Aorta (tissue), 5 donors: ENCODE data around the gene RBM4B. TPM values are rescaled to one million over a fixed set of nuclear protein-coding genes. Genes with fewer than 3 reads are reported as not detected.

Experiments
- ATAC-seq: fragments of 200-7000 bp; cut with Tn5 transposase; one replicate; pipeline ENCODE4 v1.9.1; 2022; ENCODE audit warnings: moderate library complexity; ENCODE audit not compliant: low FRiP score
- DNase-seq, 2 donors: peaks; one replicate each; pipeline ENCODE4 v3.0.0-alpha.2; 2020
- H3K27ac ChIP-seq, 2 donors: one replicate each; pipeline ENCODE4 v1.5.1; 2013; ENCODE audit warnings: low read length in 2 of 2, mild to moderate bottlenecking in 2 of 2, moderate library complexity in 2 of 2, control low read depth in 1 of 2, inconsistent platforms in 1 of 2, low read depth in 1 of 2
- H3K27me3 ChIP-seq, 2 donors: one replicate each; pipeline ENCODE4 v1.6.1; 2013; ENCODE audit warnings: control low read depth in 1 of 2, low read length in 1 of 2, mild to moderate bottlenecking in 1 of 2, moderate library complexity in 1 of 2; ENCODE audit not compliant: insufficient read depth in 2 of 2, control insufficient read depth in 1 of 2
- H3K36me3 ChIP-seq, 2 donors: one replicate each; pipeline ENCODE4 v1.6.1; 2013; ENCODE audit warnings: control low read depth in 1 of 2, low read length in 1 of 2, mild to moderate bottlenecking in 1 of 2; ENCODE audit not compliant: insufficient read depth in 2 of 2, control insufficient read depth in 1 of 2
- H3K4me1 ChIP-seq, 2 donors: one replicate each; pipeline ENCODE4 v1.6.1; 2013; ENCODE audit warnings: low read length in 2 of 2, control low read depth in 1 of 2, mild to moderate bottlenecking in 1 of 2, moderate library complexity in 1 of 2; ENCODE audit not compliant: insufficient read depth in 2 of 2, control insufficient read depth in 1 of 2
- H3K4me3 ChIP-seq, 2 donors: one replicate each; pipeline ENCODE4 v1.5.1; 2013; ENCODE audit warnings: low read length in 2 of 2, control low read depth in 1 of 2, mild to moderate bottlenecking in 1 of 2
- H3K9me3 ChIP-seq: one replicate; pipeline ENCODE4 v1.6.1; 2013; ENCODE audit warnings: mild to moderate bottlenecking, low read length; ENCODE audit not compliant: control insufficient read depth
- WGBS, 2 donors: extraction: QIAGEN DNeasy Blood & Tissue Kit; methylation state at CpG; one replicate each; pipeline ENCODE4 v1.1.7; 2013; 5-methylcytosine and 5-hydroxymethylcytosine counted together
- intact Hi-C, 2 donors: fragments of 100-400 bp; cut with DNase I; formaldehyde crosslinking; loops; one replicate each; pipeline versions ENCODE4 v1.14.2 to v1.15.0; 2022
- polyA plus RNA-seq, 2 donors: library from polyadenylated mRNA; stranded (reverse); fragments of 200-250 nt; gene quantifications; one replicate each; pipeline ENCODE4 v1.2.3, GENCODE V29; 2013
- total RNA-seq, 2 donors: library from RNA; stranded (reverse); fragmentation: NEBNext Ultra II Directional; extraction: Animal tissue kit (Norgen Biotek cat#: 25700); gene quantifications; one replicate each; pipeline ENCODE4 v1.2.1, GENCODE V29; 2021
- donor health status: healthy with polysubstance abuse.
- donor health status: Bipolar disorder and iron deficiency.
- donor health status: DM: no; HTN: no; CAD: no.
- donor health status: DM: no; HTN: no; CAD: no.
- donor health status: DM: yes; HTN: yes; CAD: no.

The RBM4B gene
- total and polyA plus RNA-seq, 4 donors, result 7.3 to 16.5 (median 10.8) TPM

- DNase-seq (peak in 1 of 2 donors; percentile 67), ATAC-seq (no peak)
- Histone ChIP-seq H3K4me3 (no peak overlapping the region), H3K36me3 (no peaks in the 10 kb centered on the region), H3K9me3 (no peaks in the 10 kb centered on the region), H3K4me1 (no peaks in the 10 kb centered on the region), H3K27ac (no peak overlapping the region), H3K27me3 (no peaks in the 10 kb centered on the region)
- intact Hi-C loops, result loop anchor here in 1 of 2 donors (10.0 kb wide), 1 partner anchor 281 kb away; no protein-coding TSS in a partner anchor
- 82 to 83% methylated on average over 27 of the region's 27 CpGs for WGBS, 2 donors
These were observed 7.8 kb upstream of the RBM4B start for GRCh38 chr11:66685276-66686099.

DNA sequence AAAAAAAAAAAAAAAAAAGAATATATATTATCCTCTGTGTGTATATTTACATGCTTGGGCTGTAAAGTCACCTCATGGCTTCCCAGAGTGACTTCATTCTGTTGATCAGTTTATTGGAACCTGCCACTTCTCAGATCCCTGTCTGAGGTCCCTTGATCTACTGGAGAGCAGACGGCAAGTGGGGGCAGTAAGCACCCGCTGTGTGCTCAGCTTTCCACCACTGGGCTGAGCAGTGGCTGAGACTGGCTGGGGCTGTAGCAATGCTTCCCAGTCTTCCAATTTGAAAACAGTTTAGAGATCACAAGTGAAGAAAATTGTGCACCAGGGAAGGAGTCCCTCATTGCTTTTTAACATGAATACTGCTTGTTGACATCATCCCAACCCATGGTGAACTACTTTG, 6.9 kb upstream of the RBM4B start:
- WGBS, 2 donors, result 93 to 100% methylated on average over 2 of the region's 2 CpGs
- DNase-seq, result no peak
- ATAC-seq, result no peak
- Histone ChIP-seq H3K9me3 (no peaks in the 10 kb centered on the region), H3K4me3 (no peak overlapping the region), H3K27ac (no peak overlapping the region), H3K27me3 (no peaks in the 10 kb centered on the region), H3K36me3 (no peaks in the 10 kb centered on the region), H3K4me1 (no peaks in the 10 kb centered on the region)
- intact Hi-C loops, result loop anchor here in 1 of 2 donors (10.0 kb wide), 1 partner anchor 280 kb away; no protein-coding TSS in a partner anchor

DNA sequence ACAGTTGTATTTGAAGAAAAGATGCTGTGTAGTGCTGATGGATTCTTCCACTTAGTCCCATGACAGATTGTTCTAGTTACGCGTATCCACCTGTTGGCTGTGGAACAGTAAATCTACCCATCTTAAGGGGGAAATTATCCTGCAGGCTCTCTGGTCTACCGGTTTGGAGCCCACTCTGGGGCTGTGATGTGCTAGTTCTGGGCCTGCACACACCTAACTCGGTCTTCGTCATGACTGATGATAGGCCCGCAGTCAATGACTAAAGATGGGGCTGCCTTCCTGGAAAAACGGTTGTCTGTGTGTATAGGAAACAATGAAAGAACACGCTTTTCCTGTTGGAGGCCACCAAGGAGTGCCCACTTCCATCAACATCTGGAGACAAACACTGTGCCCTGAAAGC, 6.2 kb upstream of the RBM4B start:
- H3K27me3 ChIP-seq, result no peaks in the 10 kb centered on the region
- intact Hi-C loops, result loop anchor here in 1 of 2 donors (10.0 kb wide), 1 partner anchor 279 kb away; no protein-coding TSS in a partner anchor
- no peak overlapping the region for H3K27ac ChIP-seq
- ATAC-seq (no peak), DNase-seq (peak in 1 of 2 donors; percentile 15)
- no peaks in the 10 kb centered on the region for H3K9me3 ChIP-seq
- WGBS, 2 donors, result 93 to 97% methylated on average over 8 of the region's 8 CpGs
- H3K4me3 ChIP-seq, result no peak overlapping the region
- no peaks in the 10 kb centered on the region for H3K4me1 ChIP-seq
- H3K36me3 ChIP-seq, result no peaks in the 10 kb centered on the region

GRCh38 chr11:66680966-66681645, 3.4 kb upstream of the RBM4B start:
- Histone ChIP-seq H3K9me3 (no peaks in the 10 kb centered on the region), H3K4me1 (no peaks in the 10 kb centered on the region), H3K27ac (no peak overlapping the region), H3K27me3 (no peaks in the 10 kb centered on the region), H3K4me3 (no peak overlapping the region), H3K36me3 (no peaks in the 10 kb centered on the region)
- DNase-seq (no peak), ATAC-seq (no peak)
- intact Hi-C loops, result loop anchor here in 1 of 2 donors (10.0 kb wide), 1 partner anchor 276 kb away; no protein-coding TSS in a partner anchor
- WGBS, 2 donors, result 90 to 94% methylated on average over 7 of the region's 7 CpGs

DNA sequence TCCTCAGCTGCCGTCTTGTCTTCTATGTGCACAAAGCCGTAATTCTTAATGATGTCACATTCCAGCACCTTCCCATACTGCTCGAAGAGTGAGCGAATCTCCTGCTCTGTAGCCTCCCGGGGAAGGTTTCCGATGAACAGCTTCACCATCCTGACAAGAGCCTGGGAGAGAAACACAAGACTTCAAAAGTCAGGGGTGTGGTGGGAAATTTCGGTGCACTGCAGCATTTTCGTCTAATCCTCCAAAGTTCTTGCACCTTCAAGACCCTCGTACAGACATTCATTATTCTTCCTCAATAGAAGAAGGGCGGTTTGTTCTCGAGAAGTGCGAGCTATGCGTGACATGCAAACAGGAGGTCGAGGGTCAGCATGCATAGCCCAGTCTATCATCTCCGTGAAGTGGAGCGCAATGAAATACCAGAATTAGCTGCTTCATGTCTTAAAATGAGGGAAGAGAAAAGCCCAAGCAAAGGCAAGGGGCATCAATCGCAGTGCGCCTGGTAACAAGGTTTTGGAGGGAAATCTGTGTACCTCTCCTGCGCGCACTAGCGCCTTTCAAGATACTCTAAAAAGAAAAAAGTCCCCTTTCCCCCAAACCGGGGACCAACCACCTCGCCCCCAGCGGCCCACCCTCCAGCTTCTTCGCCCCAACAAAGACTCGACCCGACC, 622 bp downstream of the RBM4B start:
- ATAC-seq (no peak), DNase-seq (no peak)
- H3K27me3 ChIP-seq, result no peaks in the 10 kb centered on the region
- H3K9me3 ChIP-seq, result no peaks in the 10 kb centered on the region
- intact Hi-C loops, result loop anchor here in 1 of 2 donors (5.0 kb wide), 1 partner anchor 40 kb away; the partner anchor contains the start of gene RBM4
- no peaks in the 10 kb centered on the region for H3K36me3 ChIP-seq
- H3K4me1 ChIP-seq, result no peaks in the 10 kb centered on the region
- WGBS, 2 donors, result 1 to 3% methylated on average over 25 to 27 of the region's 27 CpGs
- peak overlapping the region; percentile 61 to 63 for H3K4me3 ChIP-seq
- H3K27ac ChIP-seq, result peak overlapping the region in 1 of 2 donors; percentile 48

DNA sequence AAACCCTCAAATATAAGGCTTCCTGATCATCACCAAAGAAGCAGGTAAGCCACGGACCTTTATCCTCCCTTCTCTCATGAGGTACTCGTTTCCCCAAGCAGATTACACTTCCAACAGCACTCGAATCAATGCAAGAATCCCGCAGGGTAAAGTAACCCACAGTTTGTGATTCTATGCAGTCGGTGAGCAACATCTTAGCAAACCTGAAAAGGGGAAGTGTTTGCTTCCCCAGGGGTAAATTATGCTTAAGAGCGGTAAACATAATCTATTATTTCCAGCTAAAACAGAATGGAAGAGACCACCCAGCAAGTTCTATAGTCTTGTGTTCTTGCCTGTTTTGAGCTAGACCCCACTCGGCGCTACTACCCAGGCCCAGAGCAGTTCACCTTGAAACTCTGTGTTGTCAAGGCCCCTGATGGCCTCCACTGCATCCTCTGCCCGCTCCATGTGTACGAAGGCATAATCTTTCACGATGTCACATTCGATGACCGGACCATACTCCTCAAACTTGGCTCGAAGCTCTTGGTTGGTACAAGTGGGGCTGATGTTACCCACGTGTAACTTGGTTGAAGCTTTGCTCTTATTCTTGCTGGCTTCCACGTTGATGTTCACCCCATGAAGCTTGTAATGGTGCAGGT, 1.3 kb downstream of the RBM4B start:
- Histone ChIP-seq H3K4me1 (no peaks in the 10 kb centered on the region), H3K27ac (no peak overlapping the region), H3K36me3 (no peaks in the 10 kb centered on the region), H3K27me3 (no peaks in the 10 kb centered on the region), H3K4me3 (peak overlapping the region in 1 of 2 donors; percentile 9), H3K9me3 (no peaks in the 10 kb centered on the region)
- WGBS, 2 donors, result 52 to 64% methylated on average over 16 of the region's 16 CpGs
- ATAC-seq, result no peak
- DNase-seq, result peak in 1 of 2 donors; percentile 32
- intact Hi-C loops, result loop anchor here in 1 of 2 donors (5.0 kb wide), 1 partner anchor 39 kb away; the partner anchor contains the start of gene RBM4

GRCh38 chr11:66674964-66675602, 2.6 kb downstream of the RBM4B start:
- intact Hi-C loops, result loop anchor here in 1 of 2 donors (5.0 kb wide), 1 partner anchor 38 kb away; the partner anchor contains the start of gene RBM4
- WGBS, 2 donors, result 57 to 69% methylated on average over 2 of the region's 2 CpGs

More at GRCh38 chr11:66674964-66675602, 2.6 kb downstream of the RBM4B start:
- ATAC-seq (no peak), DNase-seq (peak in 1 of 2 donors; percentile 9)
- Histone ChIP-seq H3K4me3 (no peak overlapping the region), H3K27ac (no peak overlapping the region), H3K9me3 (no peaks in the 10 kb centered on the region), H3K27me3 (no peaks in the 10 kb centered on the region), H3K4me1 (peaks cover 0 to under 1% of the 10 kb centered on the region in 2 donors), H3K36me3 (no peaks in the 10 kb centered on the region)
